Activated CD4-positive, CD25-positive, alpha-beta regulatory T cell treated with anti-CD3 and anti-CD28 coated beads, Interleukin-2, amount 50 U/mL, for 72 hours (primary cell): ENCODE measurements around the gene USP20.

ENCODE experiments used
- DNase-seq: peaks from one replicate; pipeline ENCODE4 v3.0.0; 2021

USP20 gene

GRCh38 chr9:129894120-129894823, 59.0 kb downstream of the USP20 start:
- no peak for DNase-seq

GRCh38 chr9:129895376-129896268, 60.4 kb downstream of the USP20 start:
- DNase-seq = no peak

DNA sequence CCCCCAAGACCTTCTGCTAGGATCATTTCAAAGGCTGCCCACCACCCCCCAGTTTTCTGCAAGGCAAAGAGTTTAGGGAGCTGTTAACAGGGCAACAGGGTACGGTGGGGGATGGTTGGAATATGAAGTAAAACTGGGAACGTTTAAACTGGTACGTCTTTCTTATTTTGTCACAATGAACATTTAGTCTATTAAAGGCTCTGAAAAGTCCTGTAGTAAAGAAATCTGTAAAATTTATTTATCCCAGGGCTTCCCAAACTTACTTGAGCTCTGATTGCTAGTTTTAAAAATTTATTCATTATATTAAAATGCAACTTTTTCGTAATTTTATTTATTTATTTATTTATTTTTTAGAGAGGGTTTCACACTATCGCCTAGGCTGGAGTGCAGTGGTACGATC, 62.0 kb downstream of the USP20 start:
- no peak for DNase-seq

- peak; percentile 16 for DNase-seq
Measured at GRCh38 chr9:129898185-129898584, 62.9 kb downstream of the USP20 start.

DNA sequence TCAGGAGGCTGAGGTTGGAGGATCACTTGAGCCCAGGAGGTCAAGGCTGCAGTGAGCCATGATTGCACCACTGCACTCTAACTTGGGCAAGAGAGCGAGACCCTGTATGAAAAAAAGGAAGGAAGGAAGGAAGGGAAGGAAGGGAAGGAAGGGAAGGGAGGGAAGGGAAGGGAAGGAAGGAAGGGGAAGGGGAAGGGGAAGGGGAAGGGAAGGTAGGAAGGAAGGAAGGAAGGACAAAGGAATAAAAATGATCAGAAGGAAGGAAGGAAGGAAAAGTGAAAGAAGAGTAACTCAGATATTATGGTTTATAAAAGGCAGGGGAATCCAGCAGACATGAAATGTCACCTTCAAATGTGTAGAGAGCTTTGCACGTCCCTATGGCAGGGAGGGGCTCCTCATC, 64.4 kb downstream of the USP20 start:
- no peak for DNase-seq

DNA sequence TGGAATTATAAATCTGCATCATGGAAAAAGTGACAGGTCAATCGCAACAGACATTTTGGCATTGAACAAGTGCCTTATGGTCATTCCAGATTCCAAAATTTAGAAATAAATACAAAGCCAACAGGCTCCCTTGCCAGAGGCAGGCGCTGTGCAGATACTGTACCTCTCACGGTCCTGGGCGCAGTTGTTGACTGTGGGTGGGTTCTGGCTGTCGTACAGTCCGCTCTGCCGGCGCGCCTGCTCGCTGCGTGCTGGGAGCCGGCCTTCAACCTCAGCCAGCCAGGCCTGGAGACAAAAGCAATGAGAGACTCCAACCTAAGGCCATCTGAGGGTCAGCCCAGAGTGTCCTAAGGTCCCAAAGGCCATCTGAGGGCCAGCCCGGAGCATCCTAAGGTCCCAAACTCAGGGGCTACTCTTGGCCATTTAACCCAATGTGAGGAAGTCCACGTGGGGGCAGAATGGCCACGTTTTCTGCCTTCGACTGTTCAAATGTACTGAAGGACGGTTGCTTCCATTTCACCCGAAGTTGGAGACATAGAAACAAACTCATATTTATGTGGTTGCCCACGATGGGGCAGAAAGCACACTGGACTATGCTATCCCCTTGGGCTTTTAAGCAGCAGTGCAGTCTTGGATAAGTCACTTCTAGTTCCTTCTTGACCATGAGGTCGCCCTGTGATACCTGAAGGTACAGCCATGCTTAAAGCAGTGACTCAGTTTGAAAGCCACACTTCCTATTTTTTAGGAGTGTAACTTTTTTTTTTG, 65.2 kb downstream of the USP20 start:
- peak; percentile 15 for DNase-seq

DNA sequence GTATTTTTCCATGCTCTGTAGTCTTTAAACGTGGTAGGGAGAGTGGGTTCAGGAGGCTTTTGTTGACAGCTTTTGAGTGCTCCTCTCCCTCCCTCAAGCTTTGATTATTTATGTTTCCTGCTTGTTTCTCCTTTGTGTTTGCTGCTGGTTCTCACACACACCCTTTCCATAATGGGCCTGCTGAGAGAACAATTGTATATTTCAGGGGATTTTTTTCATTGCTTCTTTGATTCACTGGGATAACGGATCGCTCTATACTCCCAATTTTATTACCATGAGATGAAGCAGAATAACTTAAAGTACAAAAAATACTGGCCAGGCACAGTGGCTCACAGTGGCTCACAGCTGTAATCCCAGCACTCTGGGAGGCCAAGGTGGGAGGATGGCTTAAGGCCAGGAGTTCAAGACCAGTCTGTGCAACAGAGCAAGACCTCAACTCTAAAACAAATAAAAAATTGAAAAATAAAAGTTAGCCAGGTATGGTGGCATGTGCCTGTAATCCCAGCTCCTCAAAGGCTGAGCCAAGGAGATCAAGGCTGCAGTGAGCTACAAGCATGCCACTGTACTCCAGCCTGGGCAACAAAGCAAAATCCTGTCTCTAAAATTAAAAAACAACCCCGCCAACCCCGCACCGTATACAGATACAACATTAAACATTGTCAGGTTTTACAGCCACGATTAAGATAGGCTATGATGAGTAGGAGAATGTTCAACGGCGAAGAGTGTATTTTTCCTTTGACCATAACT, 66.9 kb downstream of the USP20 start:
- no peak for DNase-seq

DNA sequence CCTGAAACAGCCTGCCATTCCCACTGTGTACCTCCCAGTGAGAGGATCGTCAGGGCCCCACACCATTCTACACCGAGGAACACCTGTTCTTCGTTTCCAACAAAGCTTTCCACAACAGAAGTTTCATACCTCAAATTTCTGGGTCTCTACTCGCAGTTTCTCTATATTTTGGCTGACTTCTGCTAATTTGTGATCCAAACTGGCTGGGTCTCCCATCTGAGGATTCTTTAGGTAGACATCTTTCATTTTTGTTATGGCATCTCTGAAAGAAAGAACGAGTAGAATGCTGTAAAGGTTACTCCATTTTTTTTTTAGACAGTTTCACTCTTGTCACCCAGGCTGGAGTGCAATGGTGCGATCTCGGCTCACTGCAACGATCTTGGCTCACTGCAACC, 67.5 kb downstream of the USP20 start:
- DNase-seq = no peak

GRCh38 chr9:129904734-129905133, 69.5 kb downstream of the USP20 start:
- no peak for DNase-seq

- no peak for DNase-seq
Measured at GRCh38 chr9:129906298-129906697, 71.0 kb downstream of the USP20 start.

- no peak for DNase-seq
Measured at GRCh38 chr9:129907201-129907600, 71.9 kb downstream of the USP20 start.

DNA sequence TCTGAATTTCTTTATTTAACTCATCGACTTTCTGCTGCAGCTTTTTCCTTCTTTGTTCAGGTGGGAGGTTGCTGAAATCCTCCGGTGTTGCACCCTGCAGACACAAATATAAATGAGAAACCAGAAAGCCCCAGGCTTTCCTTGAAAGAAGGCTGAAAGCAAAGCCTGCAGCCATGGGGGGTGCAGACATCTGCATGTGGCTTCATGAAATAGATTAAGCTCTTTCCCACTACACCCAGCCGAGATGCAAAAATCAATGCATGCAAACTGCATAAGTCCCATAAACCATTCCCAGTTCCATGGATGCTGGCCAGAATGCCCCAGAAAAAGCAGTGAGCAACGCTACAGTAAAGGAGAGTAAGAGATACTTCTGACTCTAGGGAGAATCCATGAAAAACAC, 73.6 kb downstream of the USP20 start:
- no peak for DNase-seq

GRCh38 chr9:129909851-129910250, 74.6 kb downstream of the USP20 start:
- no peak for DNase-seq

DNA sequence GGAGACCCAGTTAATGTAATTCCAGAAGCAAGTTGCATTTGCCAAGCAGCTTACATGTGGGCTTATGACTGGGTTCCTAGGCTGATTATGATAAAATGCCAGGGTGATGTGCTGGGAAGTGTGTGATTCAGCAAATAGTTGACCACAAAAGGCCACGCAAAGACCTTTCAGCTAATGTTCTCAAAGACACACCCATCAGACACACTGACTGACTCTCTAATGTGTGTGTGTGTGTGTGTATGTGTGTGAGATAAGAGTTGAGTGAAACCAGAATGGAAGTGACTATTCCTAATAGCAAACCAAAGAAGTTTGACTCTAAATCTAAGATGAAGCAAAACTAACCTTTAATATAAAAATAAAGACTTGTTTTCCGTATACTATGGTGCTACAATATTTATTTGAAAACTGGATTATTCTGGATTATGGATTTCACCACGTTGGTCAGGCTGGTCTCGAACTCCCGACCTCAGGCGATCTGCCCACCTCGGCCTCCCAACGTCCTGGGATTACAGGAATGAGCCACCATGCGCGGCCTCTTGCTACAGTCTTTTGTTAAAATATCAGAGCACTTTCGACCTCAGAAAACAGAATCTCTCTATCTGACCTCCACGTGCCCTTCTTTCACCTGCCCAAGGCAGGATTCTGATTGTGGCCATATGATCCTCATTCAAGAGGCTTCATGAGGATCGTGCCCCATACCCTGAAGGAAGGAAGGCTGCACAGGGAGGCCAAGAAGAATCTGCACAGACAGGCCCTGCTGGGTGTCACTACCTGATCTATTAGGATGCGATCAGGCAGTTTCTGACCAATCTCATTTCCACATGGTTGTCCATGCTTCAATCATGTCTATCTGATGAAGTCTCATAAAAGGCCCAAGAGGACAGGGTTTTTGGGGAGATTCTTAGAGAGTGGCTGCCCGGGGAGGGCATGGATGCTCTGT, 75.6 kb downstream of the USP20 start:
- DNase-seq = no peak

DNA sequence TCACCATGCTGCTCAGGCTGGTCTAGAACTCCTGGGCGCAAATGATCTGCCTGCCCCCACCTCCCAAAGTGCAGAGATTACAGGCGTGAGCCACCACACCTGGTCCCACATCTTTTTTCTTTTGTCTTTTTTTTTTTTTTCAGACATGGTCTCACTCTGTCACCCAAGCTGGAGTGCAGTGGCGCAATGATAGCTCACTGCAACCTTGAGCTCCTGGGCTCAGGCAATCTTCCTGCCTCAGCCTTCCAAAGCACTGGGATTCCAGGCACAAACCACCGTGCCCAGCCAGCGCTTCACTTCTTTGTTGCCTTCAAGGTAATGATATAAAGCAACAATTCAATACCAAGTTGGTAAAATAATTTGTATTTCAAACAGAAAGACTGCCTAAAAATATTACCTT, 78.8 kb downstream of the USP20 start:
- no peak for DNase-seq

DNA sequence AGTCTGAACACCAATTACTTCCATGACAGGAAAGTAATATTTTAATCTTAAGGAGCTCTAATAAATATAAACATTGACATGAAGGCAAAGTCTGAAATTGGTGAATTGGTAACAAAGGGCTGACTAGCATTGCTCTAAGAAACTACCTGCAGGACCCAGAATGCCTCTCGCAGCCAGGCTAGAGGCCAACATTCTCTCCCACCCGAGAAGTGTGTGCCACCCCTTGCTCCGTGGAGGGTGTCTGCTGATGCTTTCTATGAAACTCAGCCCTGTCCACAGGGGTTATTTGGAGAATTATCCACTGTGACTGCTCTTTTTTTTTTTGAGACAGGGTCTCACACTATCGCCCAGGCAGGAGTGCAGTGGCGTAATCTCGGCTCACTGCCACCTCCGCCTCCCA, 81.4 kb downstream of the USP20 start:
- DNase-seq = no peak

DNA sequence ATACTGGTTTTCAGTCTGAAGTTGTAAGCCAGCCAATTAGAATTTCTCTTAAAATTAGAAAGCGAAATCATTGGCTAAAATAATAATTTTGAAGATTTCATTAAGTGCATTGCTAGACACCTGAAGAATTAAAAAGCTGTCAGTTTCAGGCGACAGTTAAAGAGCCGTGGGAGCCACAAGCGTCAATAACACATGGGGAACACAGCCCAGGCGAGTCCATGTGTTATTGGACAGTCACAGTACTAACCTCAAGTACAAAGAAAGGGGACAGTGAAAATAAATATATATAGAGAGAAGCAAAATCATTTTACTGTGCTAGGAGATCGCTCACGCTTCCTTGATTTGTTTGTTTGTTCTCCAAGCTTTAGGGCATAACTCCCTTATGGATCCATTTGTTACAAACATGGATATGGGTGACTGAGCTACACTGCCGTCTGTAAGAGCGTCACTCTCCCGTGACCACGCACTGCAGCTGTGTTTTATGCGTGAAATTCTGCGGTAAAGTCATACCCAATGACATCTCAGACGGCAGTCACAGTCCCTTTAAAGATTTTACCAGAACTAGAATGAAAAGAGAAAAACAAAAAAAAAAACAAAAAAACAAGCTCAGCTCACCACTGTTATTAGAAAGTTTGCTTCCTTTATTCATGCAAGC, 83.2 kb downstream of the USP20 start:
- DNase-seq = no peak

DNA sequence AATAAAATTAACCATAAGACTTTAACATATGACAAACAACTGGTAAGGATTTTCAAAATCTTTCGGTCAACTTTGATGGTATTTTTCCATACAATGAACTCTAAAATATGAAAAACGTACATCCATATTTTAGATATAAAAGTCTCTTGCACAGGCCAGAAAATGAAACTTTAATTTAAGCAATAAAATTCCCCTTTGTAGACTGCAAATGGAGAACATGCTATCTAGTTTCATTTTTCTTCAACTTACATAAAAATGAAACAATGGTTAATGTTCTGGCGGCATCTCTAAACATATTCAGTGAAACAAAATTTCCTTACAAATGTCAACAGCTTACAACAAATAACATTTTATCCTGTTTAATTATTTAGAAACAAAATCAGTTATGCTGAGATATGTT, 84.0 kb downstream of the USP20 start:
- DNase-seq = no peak

DNA sequence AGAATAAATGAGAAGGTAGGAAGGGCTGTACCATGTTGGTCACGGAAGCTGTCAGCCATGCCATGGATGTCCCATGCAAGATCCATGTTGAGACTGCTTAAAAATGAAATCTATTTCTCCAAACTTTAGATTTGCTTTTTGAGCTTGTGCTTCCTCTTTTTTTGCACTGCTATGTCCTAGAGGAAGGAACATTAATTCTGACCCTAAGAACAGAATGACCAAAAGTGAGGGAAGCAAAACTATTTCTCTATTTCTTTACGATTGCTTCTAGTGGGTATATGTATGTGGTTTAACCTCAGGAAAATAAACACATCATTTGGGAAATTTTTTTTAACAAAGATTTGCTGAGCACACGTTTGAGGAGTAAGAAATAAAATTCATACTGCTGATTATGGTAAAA, 84.6 kb downstream of the USP20 start:
- DNase-seq = no peak

GRCh38 chr9:129921905-129922304, 86.6 kb downstream of the USP20 start:
- no peak for DNase-seq

DNA sequence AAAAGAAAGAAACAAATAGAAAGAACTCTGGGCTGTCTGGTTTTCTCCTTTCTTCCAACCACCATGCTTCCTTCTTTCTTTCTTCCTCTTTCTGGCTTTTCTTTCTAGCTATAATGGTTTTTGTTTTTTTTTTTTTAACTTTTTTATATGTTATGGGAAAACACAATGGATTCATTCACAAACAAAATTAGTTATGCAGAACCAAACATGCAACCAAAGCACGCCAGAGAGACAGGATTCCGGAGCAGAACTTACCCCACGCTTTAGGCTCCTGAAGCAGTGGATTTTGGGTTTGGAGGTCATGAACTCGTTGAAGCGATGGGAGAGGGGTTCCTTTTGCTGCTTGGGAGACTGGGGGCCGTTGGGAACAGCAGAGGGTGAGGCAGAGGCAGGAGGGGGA, 88.3 kb downstream of the USP20 start:
- no peak for DNase-seq
